Measurements from ENCODE around the gene BAIAP2L2.
"Not testable (repeated sequence)": the region's sequence is repeated elsewhere in the genome, so short reads cannot be mapped to it uniquely, and the experiment has no call there.

The BAIAP2L2 gene

GRCh38 chr22:38131399-38131798 is 20.9 kb upstream of the BAIAP2L2 start:
- Histone ChIP-seq H3K27ac (peak overlapping the region in 1 of 21 experiments; percentile 54), H3K4me3 (no peak overlapping the region)

DNA sequence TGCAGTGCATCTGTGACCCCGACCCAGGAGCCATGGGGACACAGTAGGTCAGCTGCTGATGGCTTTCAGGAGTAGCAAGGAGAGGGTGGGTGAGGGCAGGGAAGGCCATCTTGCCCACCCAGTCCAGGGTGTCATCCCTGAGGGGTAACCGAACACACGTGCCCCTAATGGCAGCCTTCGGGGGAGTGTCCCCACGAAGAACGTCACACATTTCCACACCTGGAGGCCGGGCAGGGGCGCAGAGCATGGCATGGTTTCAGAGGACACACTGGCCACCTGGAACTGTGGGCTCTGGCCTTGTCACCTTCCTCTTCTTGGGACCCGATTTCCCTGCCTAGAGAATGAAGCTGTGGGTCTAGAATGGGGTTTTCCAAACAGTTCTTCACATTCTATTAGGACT is 19.4 kb upstream of the BAIAP2L2 start:
- H3K27ac ChIP-seq: no peak overlapping the region
- no peak overlapping the region for H3K4me3 ChIP-seq

DNA sequence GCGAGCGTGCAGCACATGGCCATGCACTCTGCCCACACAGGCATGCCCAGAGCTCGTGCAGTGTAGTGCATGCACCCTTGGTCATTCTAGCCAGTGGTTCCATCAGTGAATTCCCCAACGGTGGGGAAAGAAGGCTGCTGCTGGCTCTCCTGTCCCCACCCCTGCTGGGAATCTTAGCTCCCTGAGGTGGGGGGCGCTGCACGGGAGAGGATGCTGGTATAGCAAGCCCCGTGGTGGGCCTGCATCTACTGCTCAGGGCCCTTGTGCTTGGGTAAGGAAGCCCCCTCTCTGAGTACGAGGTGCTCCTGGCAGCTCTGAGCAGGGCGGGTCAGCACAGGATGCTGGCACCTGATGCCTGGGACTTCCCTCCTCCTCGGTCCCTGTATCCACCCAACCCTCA is 18.5 kb upstream of the BAIAP2L2 start:
- Histone ChIP-seq H3K27ac (no peak overlapping the region), H3K4me3 (no peak overlapping the region)

DNA sequence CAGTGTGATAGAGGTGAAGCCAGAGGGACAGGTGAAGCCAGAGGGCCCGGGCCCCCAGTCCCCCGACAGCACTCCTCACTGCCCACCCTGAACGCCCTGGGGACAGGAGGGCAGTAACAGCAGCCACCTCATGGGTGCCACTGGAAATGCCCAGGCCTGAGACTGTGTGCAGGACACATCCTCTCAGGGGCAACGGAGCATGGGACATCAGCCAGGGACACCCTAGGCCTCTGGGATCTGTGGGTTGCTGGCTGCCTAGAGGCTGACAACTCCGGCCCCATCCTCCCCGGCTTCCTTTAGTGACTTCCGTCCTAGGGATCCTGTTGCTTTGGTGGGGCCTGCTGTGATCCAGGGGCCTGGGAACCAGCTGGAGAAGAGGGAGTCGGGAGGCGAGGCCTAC is 17.4 kb upstream of the BAIAP2L2 start:
- Histone ChIP-seq H3K4me3 (no peak overlapping the region), H3K27ac (no peak overlapping the region)

DNA sequence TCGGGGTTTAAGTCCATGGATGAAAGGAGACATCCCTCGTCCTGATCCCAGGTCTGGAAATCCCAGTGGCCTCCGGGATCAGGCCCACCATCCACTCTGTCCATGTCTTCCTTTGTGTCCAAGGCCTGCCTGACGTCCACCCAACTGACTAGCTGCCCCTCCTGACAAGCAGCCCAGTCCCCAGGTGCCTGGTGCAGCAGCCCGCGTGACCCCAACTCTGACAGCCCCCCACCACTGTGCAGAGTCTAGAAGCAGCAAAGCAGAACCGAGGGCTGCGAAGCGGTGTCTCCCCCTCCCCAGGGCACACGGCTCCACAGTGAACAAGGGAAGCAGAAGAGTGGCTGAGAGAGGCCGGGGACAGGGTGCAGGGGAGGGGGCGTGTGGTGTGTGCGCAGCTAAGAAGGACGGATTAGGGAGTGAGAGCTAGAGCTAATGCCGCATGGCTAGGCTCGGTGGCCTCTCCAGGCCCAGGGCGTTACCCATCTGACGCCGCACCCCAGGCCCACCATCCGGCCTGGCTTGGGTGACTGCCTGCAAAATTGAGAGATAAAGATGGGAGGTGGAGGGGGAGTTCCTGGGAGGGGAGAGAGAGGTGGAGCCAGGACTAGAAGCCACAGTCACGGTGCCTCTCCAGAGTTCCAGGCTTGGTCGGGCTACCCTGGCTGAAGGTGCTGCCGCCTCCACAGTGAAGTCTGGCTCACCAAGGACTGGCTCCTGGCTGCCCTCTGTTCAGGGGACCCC is 16.6 kb upstream of the BAIAP2L2 start:
- Histone ChIP-seq H3K4me3 (no peak overlapping the region), H3K27ac (no peak overlapping the region)

DNA sequence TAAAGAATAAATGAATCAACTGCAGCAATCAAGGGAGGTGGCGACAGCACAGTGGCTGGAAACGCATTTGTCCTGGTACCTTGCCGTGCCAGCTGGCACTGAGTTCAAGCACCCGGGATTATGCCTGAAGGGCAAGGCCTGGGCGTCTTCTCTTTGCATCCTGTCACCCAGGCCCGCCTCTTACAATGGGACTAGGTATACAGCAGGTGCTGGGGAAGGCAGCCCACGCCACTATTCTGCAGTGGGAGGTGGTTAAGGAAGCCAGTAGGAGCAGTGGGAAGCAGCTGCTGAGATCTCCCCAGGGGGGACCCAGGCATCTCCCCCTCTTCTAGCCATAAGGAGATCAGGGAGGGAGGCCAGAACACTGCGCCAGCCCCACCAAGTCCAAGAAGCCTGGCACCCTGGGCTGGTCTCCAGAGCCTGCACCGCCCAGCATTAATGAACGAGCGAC is 15.3 kb upstream of the BAIAP2L2 start:
- no peak overlapping the region for H3K4me3 ChIP-seq
- peak overlapping the region in 1 of 21 experiments; percentile 28 for H3K27ac ChIP-seq

- Histone ChIP-seq H3K27ac (no peak overlapping the region), H3K4me3 (no peak overlapping the region)
These were observed 14.6 kb upstream of the BAIAP2L2 start for GRCh38 chr22:38125038-38125610.

GRCh38 chr22:38124236-38124974 is 13.9 kb upstream of the BAIAP2L2 start:
- H3K27ac ChIP-seq: no peak overlapping the region
- H3K4me3 ChIP-seq: no peak overlapping the region

- no peak overlapping the region for H3K4me3 ChIP-seq
- H3K27ac ChIP-seq: no peak overlapping the region
These were observed 12.1 kb upstream of the BAIAP2L2 start for GRCh38 chr22:38122616-38123015.

GRCh38 chr22:38120359-38121110 is 10.1 kb upstream of the BAIAP2L2 start:
- Histone ChIP-seq H3K4me3 (no peak overlapping the region), H3K27ac (peak overlapping the region in 8 of 21 experiments; percentile 5 to 61 (median 30))

GRCh38 chr22:38118747-38119146 is 8.3 kb upstream of the BAIAP2L2 start:
- not testable (repeated sequence) for H3K4me3 ChIP-seq, H3K27ac ChIP-seq

GRCh38 chr22:38118182-38118581 is 7.7 kb upstream of the BAIAP2L2 start:
- H3K27ac ChIP-seq: no peak overlapping the region
- no peak overlapping the region for H3K4me3 ChIP-seq

GRCh38 chr22:38117556-38117955 is 7.1 kb upstream of the BAIAP2L2 start:
- H3K4me3 ChIP-seq, H3K27ac ChIP-seq: not testable (repeated sequence)

GRCh38 chr22:38115423-38116205 is 5.1 kb upstream of the BAIAP2L2 start:
- no peak overlapping the region for H3K4me3 ChIP-seq
- H3K27ac ChIP-seq: no peak overlapping the region

GRCh38 chr22:38114484-38115398 is 4.3 kb upstream of the BAIAP2L2 start:
- no peak overlapping the region for H3K27ac ChIP-seq
- H3K4me3 ChIP-seq: no peak overlapping the region

DNA sequence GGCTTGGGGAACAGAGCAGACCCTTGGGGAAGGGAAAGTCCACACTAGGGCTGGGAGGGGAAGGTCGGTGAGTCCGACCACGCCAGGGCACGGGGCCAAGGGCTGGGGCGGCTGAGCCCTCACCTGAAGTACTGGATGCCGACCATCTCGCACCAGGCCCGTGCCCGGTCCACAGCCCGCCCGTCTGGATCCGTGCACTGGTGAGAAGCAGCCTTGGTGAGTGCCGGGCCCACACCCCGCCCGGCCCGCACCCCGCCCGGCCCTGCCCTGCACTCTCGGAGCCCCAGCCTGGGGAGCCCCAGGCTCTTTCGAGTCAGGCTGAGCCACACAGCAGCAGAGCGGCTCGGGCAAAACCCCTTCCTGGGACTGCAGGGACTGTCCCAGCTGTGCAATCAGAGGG is 1.9 kb upstream of the BAIAP2L2 start:
- Histone ChIP-seq H3K27ac (no peak overlapping the region), H3K4me3 (no peak overlapping the region)

DNA sequence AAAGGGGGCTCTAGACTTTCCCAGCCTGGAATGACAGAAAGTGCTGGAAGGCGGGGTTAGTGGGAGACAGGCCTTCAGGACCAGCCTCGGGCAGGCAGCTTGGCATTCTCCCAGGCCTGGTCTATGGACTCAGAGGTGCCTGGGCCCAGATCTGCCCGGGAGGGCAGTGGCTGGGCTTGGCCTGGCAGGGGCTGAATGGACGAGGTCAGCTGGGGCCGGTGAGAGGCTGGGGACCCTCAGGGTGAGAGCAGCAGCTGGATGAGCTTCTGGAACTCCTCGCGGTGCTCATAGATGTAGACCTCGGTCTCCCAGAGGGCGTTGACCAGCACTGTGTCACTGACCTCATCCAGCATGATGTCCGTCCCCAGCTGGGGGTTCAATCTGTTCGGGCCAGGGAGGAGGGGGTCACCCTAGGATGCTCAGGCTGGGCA is 1.5 kb upstream of the BAIAP2L2 start:
- Histone ChIP-seq H3K27ac (no peak overlapping the region), H3K4me3 (no peak overlapping the region)

All from skin epidermis (tissue), 12 donors.